IPS-18c (cell line): Measurements from ENCODE around the gene MIR17HG.
A peak's percentile ranks its signal among the peaks of the same experiment; 100 is the strongest.
"Not testable (repeated sequence)": the region's sequence is repeated elsewhere in the genome, so short reads cannot be mapped to it uniquely, and the experiment has no call there.

ENCODE experiments used
- H3K4me3 ChIP-seq: 2 replicates; pipeline ENCODE4 v1.7.0; 2013; ENCODE audit warnings: low read depth, mild to moderate bottlenecking, low read length, moderate library complexity; ENCODE audit not compliant: insufficient read depth
- H3K9me3 ChIP-seq: one replicate; pipeline ENCODE4 v1.6.1; 2013; ENCODE audit warnings: mild to moderate bottlenecking, low read length, moderate library complexity; ENCODE audit not compliant: control insufficient read depth, insufficient read depth

MIR17HG gene

GRCh38 chr13:91329733-91330132 lies 17.8 kb upstream of the MIR17HG start:
- H3K4me3 ChIP-seq = no peak overlapping the region
- H3K9me3 ChIP-seq = no peaks in the 10 kb centered on the region

GRCh38 chr13:91331047-91331915 lies 16.2 kb upstream of the MIR17HG start:
- H3K4me3 ChIP-seq = no peak overlapping the region
- no peaks in the 10 kb centered on the region for H3K9me3 ChIP-seq

GRCh38 chr13:91346062-91346461 lies 1.4 kb upstream of the MIR17HG start:
- no peak overlapping the region for H3K4me3 ChIP-seq
- H3K9me3 ChIP-seq = peaks cover 2% of the 10 kb centered on the region

- Histone ChIP-seq H3K4me3 (peak overlapping the region; percentile 38), H3K9me3 (peaks cover 2% of the 10 kb centered on the region)
Measured at GRCh38 chr13:91346850-91347201, 661 bp upstream of the MIR17HG start.

GRCh38 chr13:91347996-91348905 lies 764 bp downstream of the MIR17HG start:
- Histone ChIP-seq H3K4me3 (peak overlapping the region; percentile 78), H3K9me3 (peaks cover 2% of the 10 kb centered on the region)

GRCh38 chr13:91348906-91349435 lies 1.5 kb downstream of the MIR17HG start:
- Histone ChIP-seq H3K9me3 (peaks cover 2% of the 10 kb centered on the region), H3K4me3 (peak overlapping the region; percentile 93)

- H3K4me3 ChIP-seq = peak overlapping the region; percentile 45
Measured at GRCh38 chr13:91349992-91350911, 2.8 kb downstream of the MIR17HG start.

GRCh38 chr13:91351123-91351522 lies 3.6 kb downstream of the MIR17HG start:
- peaks cover 2% of the 10 kb centered on the region for H3K9me3 ChIP-seq
- no peak overlapping the region for H3K4me3 ChIP-seq

More at GRCh38 chr13:91349992-91350911, 2.8 kb downstream of the MIR17HG start:
- peaks cover 2% of the 10 kb centered on the region for H3K9me3 ChIP-seq

- H3K4me3 ChIP-seq = no peak overlapping the region
- peaks cover 2% of the 10 kb centered on the region for H3K9me3 ChIP-seq
Measured at GRCh38 chr13:91351980-91352379, 4.5 kb downstream of the MIR17HG start.

GRCh38 chr13:91352891-91353290 lies 5.4 kb downstream of the MIR17HG start:
- not testable (repeated sequence) for H3K4me3 ChIP-seq, H3K9me3 ChIP-seq

- H3K4me3 ChIP-seq = no peak overlapping the region
Measured at GRCh38 chr13:91353494-91353893, 6.0 kb downstream of the MIR17HG start.

GRCh38 chr13:91355099-91355825 lies 7.8 kb downstream of the MIR17HG start:
- no peak overlapping the region for H3K4me3 ChIP-seq
- no peaks in the 10 kb centered on the region for H3K9me3 ChIP-seq

More at GRCh38 chr13:91353494-91353893, 6.0 kb downstream of the MIR17HG start:
- peaks cover 2% of the 10 kb centered on the region for H3K9me3 ChIP-seq

GRCh38 chr13:91355826-91356710 lies 8.6 kb downstream of the MIR17HG start:
- Histone ChIP-seq H3K9me3 (no peaks in the 10 kb centered on the region), H3K4me3 (no peak overlapping the region)

GRCh38 chr13:91356919-91357612 lies 9.6 kb downstream of the MIR17HG start:
- Histone ChIP-seq H3K9me3 (no peaks in the 10 kb centered on the region), H3K4me3 (no peak overlapping the region)
